Measurements from ENCODE around the gene HELZ. TPM values are rescaled to one million over a fixed set of nuclear protein-coding genes. Genes with fewer than 3 reads are reported as not detected.

HELZ gene
- total and polyA plus RNA-seq, 2 of the 8 experiments (the other 6 are each of a cell fraction or from before 2014, with no cell fraction given): 10.0 to 48.7 TPM

DNA sequence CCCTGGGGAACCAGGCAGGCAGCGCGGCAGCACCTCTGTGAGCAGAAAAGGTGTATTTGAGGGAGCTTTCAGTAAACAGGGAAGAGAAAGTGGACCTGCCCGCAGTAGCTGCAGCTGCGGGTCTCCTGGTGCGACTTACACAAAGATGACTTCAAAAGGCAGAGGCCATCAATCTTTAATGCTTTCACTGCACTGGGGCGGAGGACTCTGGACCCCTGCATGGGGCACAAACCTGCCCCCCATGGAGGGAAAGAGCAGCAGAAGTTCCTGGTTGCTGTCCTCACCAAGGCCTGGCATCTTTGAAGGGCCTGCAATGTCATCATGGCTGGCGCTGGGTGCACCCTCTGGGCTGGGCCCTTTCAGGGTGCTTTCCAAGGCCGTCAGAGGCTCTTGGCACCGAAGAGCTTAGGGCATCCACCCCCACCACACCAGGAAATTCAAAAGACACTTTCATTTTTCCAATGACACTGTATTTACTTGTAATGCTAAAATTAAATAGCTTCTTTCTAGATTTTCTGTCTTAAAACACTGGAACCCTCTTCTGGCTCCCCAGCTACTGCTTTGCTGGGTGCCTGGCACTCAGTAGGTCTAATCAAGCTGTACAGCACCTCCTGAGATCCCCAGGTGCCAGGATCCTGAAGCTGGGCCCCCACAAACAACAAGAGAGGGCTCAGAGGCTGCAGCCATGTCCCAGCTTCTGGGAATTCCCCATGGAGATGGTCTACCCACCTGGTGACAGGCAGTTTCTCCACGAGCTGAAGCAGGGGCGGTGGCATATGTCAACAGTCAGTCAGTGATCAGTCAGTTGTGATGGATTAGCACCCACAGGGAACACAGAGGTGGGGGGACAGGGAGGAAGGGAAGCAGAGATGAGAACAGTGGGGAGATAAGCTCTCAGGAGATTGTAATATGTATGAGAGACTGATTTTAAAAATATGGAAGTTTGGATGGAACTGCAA is 202.8 kb downstream of the HELZ start (continued):
- TF ChIP-seq, protein P1, sequence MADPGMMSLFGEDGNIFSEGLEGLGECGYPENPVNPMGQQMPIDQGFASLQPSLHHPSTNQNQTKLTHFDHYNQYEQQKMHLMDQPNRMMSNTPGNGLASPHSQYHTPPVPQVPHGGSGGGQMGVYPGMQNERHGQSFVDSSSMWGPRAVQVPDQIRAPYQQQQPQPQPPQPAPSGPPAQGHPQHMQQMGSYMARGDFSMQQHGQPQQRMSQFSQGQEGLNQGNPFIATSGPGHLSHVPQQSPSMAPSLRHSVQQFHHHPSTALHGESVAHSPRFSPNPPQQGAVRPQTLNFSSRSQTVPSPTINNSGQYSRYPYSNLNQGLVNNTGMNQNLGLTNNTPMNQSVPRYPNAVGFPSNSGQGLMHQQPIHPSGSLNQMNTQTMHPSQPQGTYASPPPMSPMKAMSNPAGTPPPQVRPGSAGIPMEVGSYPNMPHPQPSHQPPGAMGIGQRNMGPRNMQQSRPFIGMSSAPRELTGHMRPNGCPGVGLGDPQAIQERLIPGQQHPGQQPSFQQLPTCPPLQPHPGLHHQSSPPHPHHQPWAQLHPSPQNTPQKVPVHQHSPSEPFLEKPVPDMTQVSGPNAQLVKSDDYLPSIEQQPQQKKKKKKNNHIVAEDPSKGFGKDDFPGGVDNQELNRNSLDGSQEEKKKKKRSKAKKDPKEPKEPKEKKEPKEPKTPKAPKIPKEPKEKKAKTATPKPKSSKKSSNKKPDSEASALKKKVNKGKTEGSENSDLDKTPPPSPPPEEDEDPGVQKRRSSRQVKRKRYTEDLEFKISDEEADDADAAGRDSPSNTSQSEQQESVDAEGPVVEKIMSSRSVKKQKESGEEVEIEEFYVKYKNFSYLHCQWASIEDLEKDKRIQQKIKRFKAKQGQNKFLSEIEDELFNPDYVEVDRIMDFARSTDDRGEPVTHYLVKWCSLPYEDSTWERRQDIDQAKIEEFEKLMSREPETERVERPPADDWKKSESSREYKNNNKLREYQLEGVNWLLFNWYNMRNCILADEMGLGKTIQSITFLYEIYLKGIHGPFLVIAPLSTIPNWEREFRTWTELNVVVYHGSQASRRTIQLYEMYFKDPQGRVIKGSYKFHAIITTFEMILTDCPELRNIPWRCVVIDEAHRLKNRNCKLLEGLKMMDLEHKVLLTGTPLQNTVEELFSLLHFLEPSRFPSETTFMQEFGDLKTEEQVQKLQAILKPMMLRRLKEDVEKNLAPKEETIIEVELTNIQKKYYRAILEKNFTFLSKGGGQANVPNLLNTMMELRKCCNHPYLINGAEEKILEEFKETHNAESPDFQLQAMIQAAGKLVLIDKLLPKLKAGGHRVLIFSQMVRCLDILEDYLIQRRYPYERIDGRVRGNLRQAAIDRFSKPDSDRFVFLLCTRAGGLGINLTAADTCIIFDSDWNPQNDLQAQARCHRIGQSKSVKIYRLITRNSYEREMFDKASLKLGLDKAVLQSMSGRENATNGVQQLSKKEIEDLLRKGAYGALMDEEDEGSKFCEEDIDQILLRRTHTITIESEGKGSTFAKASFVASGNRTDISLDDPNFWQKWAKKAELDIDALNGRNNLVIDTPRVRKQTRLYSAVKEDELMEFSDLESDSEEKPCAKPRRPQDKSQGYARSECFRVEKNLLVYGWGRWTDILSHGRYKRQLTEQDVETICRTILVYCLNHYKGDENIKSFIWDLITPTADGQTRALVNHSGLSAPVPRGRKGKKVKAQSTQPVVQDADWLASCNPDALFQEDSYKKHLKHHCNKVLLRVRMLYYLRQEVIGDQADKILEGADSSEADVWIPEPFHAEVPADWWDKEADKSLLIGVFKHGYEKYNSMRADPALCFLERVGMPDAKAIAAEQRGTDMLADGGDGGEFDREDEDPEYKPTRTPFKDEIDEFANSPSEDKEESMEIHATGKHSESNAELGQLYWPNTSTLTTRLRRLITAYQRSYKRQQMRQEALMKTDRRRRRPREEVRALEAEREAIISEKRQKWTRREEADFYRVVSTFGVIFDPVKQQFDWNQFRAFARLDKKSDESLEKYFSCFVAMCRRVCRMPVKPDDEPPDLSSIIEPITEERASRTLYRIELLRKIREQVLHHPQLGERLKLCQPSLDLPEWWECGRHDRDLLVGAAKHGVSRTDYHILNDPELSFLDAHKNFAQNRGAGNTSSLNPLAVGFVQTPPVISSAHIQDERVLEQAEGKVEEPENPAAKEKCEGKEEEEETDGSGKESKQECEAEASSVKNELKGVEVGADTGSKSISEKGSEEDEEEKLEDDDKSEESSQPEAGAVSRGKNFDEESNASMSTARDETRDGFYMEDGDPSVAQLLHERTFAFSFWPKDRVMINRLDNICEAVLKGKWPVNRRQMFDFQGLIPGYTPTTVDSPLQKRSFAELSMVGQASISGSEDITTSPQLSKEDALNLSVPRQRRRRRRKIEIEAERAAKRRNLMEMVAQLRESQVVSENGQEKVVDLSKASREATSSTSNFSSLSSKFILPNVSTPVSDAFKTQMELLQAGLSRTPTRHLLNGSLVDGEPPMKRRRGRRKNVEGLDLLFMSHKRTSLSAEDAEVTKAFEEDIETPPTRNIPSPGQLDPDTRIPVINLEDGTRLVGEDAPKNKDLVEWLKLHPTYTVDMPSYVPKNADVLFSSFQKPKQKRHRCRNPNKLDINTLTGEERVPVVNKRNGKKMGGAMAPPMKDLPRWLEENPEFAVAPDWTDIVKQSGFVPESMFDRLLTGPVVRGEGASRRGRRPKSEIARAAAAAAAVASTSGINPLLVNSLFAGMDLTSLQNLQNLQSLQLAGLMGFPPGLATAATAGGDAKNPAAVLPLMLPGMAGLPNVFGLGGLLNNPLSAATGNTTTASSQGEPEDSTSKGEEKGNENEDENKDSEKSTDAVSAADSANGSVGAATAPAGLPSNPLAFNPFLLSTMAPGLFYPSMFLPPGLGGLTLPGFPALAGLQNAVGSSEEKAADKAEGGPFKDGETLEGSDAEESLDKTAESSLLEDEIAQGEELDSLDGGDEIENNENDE (IDR thresholded peaks at IDR 0.05; ENCODE audit: insufficient replicate concordance, low read length): no peak
- TF ChIP-seq POLR2A (IDR thresholded peaks at IDR 0.05; ENCODE audit: control extremely low read depth in 1 of 2, low read depth in 2 of 2, low read length in 2 of 2) (no peak), CBX5 (IDR thresholded peaks at IDR 0.05; ENCODE audit: low read depth, low read length) (no peak), BRCA1 (IDR thresholded peaks at IDR 0.05; ENCODE audit: low read depth, low read length) (no peak), RFX5 (IDR thresholded peaks at IDR 0.05; ENCODE audit: borderline replicate concordance, low read depth, low read length) (no peak), JUN (IDR thresholded peaks at IDR 0.05; ENCODE audit: low read depth, low read length) (no peak), HDAC6 (IDR thresholded peaks at IDR 0.05; ENCODE audit: low read depth, low read length) (no peak), RNF2 (IDR thresholded peaks at IDR 0.05; ENCODE audit: borderline replicate concordance, low read depth, low read length, missing control alignments, poor library complexity, severe bottlenecking) (no peak), SIRT6 (IDR thresholded peaks at IDR 0.05; ENCODE audit: low read length) (no peak), JUND (IDR thresholded peaks at IDR 0.05; ENCODE audit: low read length) (no peak)
